ENCODE data around the gene GRB10.

DNA sequence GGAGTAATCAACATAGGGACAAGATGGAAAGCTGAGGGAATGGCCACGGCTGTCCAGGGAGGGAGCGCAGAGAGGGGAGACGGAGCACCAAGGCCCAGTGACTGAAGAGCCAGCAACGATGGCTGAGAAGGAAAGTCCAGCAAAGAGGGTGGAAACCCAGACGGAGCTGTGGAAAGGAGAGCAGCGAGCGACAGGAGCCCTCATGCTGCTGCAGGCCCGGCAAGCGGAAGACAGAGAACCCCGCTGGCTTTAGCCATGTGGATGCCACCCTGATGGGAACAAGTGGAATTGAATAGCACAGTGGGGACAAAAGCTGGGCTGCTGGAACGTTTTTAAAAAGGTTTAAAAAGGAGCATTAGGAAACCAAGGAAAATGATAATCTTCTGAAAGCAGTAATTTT, 134.6 kb downstream of the GRB10 start:
- TF ChIP-seq EZH2 (IDR thresholded peaks at IDR 0.05; ENCODE audit: low read depth, unreplicated experiment) (no peak), CTCF (conservative IDR thresholded peaks at IDR 0.05; ENCODE audit: low read depth in 2 of 2) (no peak), POLR2AphosphoS5 (IDR thresholded peaks at IDR 0.05; ENCODE audit: low read depth) (no peak), EZH2phosphoT487 (IDR thresholded peaks at IDR 0.05; ENCODE audit: unreplicated experiment) (no peak), ZNF331 (CRISPR knock-in tag; IDR thresholded peaks at IDR 0.05; ENCODE audit: low read depth) (no peak), NANOG (IDR thresholded peaks at IDR 0.05; ENCODE audit: borderline replicate concordance) (no peak), REST (IDR thresholded peaks at IDR 0.05; ENCODE audit: unreplicated experiment) (no peak), JUNB (IDR thresholded peaks at IDR 0.05; ENCODE audit: unreplicated experiment) (no peak), CREB1 (CRISPR knock-in tag; IDR thresholded peaks at IDR 0.05; ENCODE audit: low read depth) (no peak)
- TF ChIP-seq, protein P1, sequence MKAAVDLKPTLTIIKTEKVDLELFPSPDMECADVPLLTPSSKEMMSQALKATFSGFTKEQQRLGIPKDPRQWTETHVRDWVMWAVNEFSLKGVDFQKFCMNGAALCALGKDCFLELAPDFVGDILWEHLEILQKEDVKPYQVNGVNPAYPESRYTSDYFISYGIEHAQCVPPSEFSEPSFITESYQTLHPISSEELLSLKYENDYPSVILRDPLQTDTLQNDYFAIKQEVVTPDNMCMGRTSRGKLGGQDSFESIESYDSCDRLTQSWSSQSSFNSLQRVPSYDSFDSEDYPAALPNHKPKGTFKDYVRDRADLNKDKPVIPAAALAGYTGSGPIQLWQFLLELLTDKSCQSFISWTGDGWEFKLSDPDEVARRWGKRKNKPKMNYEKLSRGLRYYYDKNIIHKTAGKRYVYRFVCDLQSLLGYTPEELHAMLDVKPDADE (IDR thresholded peaks at IDR 0.05) = no peak

All from GM23338 (cell line).